ENCODE results near the gene ZNF512.

Gene ZNF512

GRCh38 chr2:27638037-27638637 is 55.3 kb downstream of the ZNF512 start:
- DNase-seq (no peak), ATAC-seq (peak; percentile 90)

- ATAC-seq (peak; percentile 65), DNase-seq (no peak)
Measured at GRCh38 chr2:27638709-27639108, 55.9 kb downstream of the ZNF512 start.

- DNase-seq, result no peak
- no peak for ATAC-seq
Measured at GRCh38 chr2:27640722-27641245, 57.9 kb downstream of the ZNF512 start.

GRCh38 chr2:27645197-27645596 is 62.4 kb downstream of the ZNF512 start:
- ATAC-seq (no peak), DNase-seq (no peak)

- DNase-seq (no peak), ATAC-seq (no peak)
Measured at GRCh38 chr2:27647289-27647688, 64.4 kb downstream of the ZNF512 start.

GRCh38 chr2:27647737-27648136 is 64.9 kb downstream of the ZNF512 start:
- DNase-seq (no peak), ATAC-seq (no peak)

- no peak for DNase-seq
Measured at GRCh38 chr2:27651056-27651455, 68.2 kb downstream of the ZNF512 start.

GRCh38 chr2:27652341-27652740 is 69.5 kb downstream of the ZNF512 start:
- ATAC-seq (no peak), DNase-seq (no peak)

More at GRCh38 chr2:27651056-27651455, 68.2 kb downstream of the ZNF512 start:
- no peak for ATAC-seq

GRCh38 chr2:27652790-27653189 is 69.9 kb downstream of the ZNF512 start:
- no peak for DNase-seq
- ATAC-seq, result no peak

GRCh38 chr2:27653397-27653796 is 70.6 kb downstream of the ZNF512 start:
- no peak for ATAC-seq
- no peak for DNase-seq

- no peak for ATAC-seq
- no peak for DNase-seq
Measured at GRCh38 chr2:27655155-27655951, 72.5 kb downstream of the ZNF512 start.

GRCh38 chr2:27661371-27661770 is 78.5 kb downstream of the ZNF512 start:
- no peak for DNase-seq
- no peak for ATAC-seq

GRCh38 chr2:27663285-27664153 is 80.7 kb downstream of the ZNF512 start, which contains the start of the genes SLC4A1AP and SUPT7L:
Gene SLC4A1AP, plus strand, starts transcription at chr2:27663889. Its CDS starts 26 bp downstream, at chr2:27663915.
Gene SUPT7L, minus strand, starts transcription at chr2:27663614. Its CDS starts 1,422 bp downstream, at chr2:27662192.
- DNase-seq (peak; percentile 77), ATAC-seq (peak; percentile 87)

GRCh38 chr2:27664154-27664574 is 81.3 kb downstream of the ZNF512 start:
- ATAC-seq, result peak; percentile 17
- no peak for DNase-seq

GRCh38 chr2:27664622-27665363 is 82.0 kb downstream of the ZNF512 start:
- no peak for ATAC-seq
- DNase-seq, result no peak

GRCh38 chr2:27667446-27667845 is 84.6 kb downstream of the ZNF512 start:
- DNase-seq (no peak), ATAC-seq (no peak)

GRCh38 chr2:27671235-27671634 is 88.4 kb downstream of the ZNF512 start:
- ATAC-seq (no peak), DNase-seq (no peak)

All from stimulated activated naive CD8-positive, alpha-beta T cell treated with anti-CD3 and anti-CD28 coated beads, Interleukin-15, Interleukin-2, amounts not matched to agents 100 U/mL and 50 U/mL, for 24 hours (primary cell).